Body of pancreas (tissue), 4 donors: Measurements from ENCODE around the gene GPR142. TPM values are rescaled to one million over a fixed set of nuclear protein-coding genes. Genes with fewer than 3 reads are reported as not detected.

Experiments
- ATAC-seq: fragments of 150-250 bp; one replicate; pipeline ENCODE4 v1.9.1; 2016
- DNase-seq, 4 donors: peaks; one replicate each; pipeline ENCODE4 v3.0.0-alpha.2; 2019
- H3K27ac ChIP-seq, 4 donors: fragments of 200-600 bp; sonication (generic); 1 replicate in 3 of 4; 2 replicates in 1 of 4; pipeline versions ENCODE4 v1.5.1 to v1.6.1; 2016 to 2019; ENCODE audit warnings: mild to moderate bottlenecking in 1 of 4, mixed read lengths in 1 of 4, moderate library complexity in 1 of 4
- H3K27me3 ChIP-seq, 2 donors: fragments of 200-600 bp; sonication (generic); one replicate each; pipeline ENCODE4 v1.6.0; 2016; ENCODE audit warnings: mild to moderate bottlenecking in 1 of 2
- H3K36me3 ChIP-seq, 2 donors: fragments of 200-600 bp; sonication (generic); replicated peaks in 1 of 2; 2 replicates each; pipeline ENCODE4 v1.5.1; 2016; ENCODE audit warnings: low read depth in 2 of 2; ENCODE audit not compliant: insufficient read depth in 1 of 2
- H3K4me1 ChIP-seq: fragments of 200-600 bp; sonication (generic); one replicate; pipeline ENCODE4 v1.6.0; 2016
- H3K4me3 ChIP-seq, 2 donors: fragments of 200-600 bp; sonication (generic); 1 replicate in 1 of 2; 2 replicates in 1 of 2; pipeline ENCODE4 v1.5.1; 2016 to 2019
- H3K9me3 ChIP-seq, 3 donors: fragments of 200-600 bp; sonication (generic); 1 replicate in 2 of 3; 2 replicates in 1 of 3; pipeline ENCODE4 v1.5.1; 2016
- POLR2A ChIP-seq, 3 donors: fragments of 450-650 bp; IDR thresholded peaks; one replicate each; pipeline ENCODE4 v1.6.1; 2016; ENCODE audit warnings: antibody characterized with exemption in 3 of 3, mild to moderate bottlenecking in 2 of 3
- WGBS, 2 donors: methylation state at CpG; one replicate each; pipeline ENCODE4 v1.1.5; 2017; 5-methylcytosine and 5-hydroxymethylcytosine counted together
- intact Hi-C: fragments of 100-400 bp; cut with DNase I; formaldehyde crosslinking; loops from one replicate; pipeline ENCODE4 v1.15.1; 2023
- total RNA-seq, 2 donors: library from RNA; depleted of rRNA; stranded (reverse); fragments of >200 nt; gene quantifications; one replicate each; pipeline ENCODE4 v1.1.0, GENCODE V29; 2016
- TF ChIP-seq, protein P1 (sequence below), 7 experiments: fragments of 450-650 bp in 4 of 7; fragments of 200-600 bp in 3 of 7; sonication (generic) in 3 of 7; IDR thresholded peaks; one replicate each; pipeline ENCODE4 v1.5.1; 2016 to 2019; ENCODE audit warnings: antibody characterized with exemption in 7 of 7

GPR142 gene
- total RNA-seq, 2 donors from 2014 or later = 0.52 to 0.66 TPM

DNA sequence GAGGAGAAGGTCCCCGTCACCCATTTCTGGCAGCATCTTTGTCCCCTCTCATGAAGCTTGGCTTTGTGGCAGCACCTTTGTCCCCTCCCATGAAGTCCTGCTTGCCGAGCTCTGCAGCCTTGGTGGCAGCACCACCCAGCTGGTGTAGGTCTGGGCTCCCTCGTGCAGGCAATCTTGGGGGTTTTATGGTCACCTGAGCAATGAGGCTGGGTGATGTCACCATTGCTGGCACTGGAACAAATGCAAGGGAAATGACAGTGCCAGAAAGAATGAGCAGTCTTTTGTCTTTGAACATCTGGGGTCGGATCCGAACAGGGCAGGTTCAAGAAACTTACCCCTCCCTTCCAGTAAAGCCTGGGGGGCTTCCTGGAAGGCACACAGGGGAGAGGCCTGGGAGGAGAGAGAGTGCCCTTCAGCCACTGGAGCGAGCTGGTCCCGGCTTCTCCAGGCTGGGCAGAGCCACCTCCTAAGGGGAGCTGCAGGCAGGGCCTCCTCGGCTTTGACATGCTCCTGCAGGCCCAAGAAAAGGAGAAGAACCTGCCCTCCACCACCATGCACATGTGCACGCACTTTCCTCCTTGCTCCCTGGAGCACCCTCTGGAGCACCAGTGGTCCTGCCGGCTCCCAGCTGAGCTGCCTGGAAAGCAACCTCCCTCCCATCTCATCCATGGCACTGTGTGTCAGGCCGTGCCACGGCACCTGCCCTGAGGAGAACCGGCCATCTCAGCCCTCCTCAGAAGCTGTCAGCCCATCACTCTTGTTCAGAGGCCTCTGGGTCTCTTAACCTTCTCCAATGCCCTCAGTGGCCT, 21.7 kb upstream of the GPR142 start:
- Histone ChIP-seq H3K27ac (no peak overlapping the region), H3K27me3 (no peaks in the 10 kb centered on the region), H3K4me3 (no peak overlapping the region), H3K36me3 (no peaks in the 10 kb centered on the region), H3K4me1 (no peaks in the 10 kb centered on the region), H3K9me3 (no peaks in the 10 kb centered on the region)
- TF ChIP-seq POLR2A (IDR thresholded peaks at IDR 0.05) = no peak
- TF ChIP-seq, protein P1, sequence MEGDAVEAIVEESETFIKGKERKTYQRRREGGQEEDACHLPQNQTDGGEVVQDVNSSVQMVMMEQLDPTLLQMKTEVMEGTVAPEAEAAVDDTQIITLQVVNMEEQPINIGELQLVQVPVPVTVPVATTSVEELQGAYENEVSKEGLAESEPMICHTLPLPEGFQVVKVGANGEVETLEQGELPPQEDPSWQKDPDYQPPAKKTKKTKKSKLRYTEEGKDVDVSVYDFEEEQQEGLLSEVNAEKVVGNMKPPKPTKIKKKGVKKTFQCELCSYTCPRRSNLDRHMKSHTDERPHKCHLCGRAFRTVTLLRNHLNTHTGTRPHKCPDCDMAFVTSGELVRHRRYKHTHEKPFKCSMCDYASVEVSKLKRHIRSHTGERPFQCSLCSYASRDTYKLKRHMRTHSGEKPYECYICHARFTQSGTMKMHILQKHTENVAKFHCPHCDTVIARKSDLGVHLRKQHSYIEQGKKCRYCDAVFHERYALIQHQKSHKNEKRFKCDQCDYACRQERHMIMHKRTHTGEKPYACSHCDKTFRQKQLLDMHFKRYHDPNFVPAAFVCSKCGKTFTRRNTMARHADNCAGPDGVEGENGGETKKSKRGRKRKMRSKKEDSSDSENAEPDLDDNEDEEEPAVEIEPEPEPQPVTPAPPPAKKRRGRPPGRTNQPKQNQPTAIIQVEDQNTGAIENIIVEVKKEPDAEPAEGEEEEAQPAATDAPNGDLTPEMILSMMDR (IDR thresholded peaks at IDR 0.05) = no peak
- DNase-seq (no peak), ATAC-seq (no peak)
- WGBS, 2 donors = 54 to 57% methylated on average over 7 to 13 of the region's 13 CpGs
- intact Hi-C loops = no loop called here

DNA sequence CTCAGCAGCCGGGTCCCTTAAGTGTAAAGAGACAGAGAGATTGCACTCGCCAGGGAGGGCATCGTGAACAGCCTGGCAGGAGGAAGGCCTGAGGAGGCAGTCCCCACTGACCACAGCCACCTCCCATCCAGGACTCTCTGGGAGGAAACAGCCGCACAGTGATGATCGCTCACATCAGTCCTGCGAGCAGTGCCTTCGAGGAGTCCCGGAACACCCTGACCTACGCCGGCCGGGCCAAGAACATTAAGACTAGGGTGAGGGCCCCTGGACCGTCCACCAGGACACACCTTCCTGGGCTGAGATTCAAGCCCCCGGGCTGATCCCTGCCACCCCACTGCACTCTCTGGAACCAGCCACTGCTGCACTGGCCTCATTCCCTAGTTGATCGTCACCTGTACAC, 19.7 kb upstream of the GPR142 start:
- H3K4me3 ChIP-seq = no peak overlapping the region
- TF ChIP-seq, protein P1 (IDR thresholded peaks at IDR 0.05) = no peak
- TF ChIP-seq POLR2A (IDR thresholded peaks at IDR 0.05) = no peak
- no peaks in the 10 kb centered on the region for H3K9me3 ChIP-seq
- ATAC-seq (no peak), DNase-seq (no peak)
- H3K27ac ChIP-seq = no peak overlapping the region
- intact Hi-C loops = no loop called here
- H3K36me3 ChIP-seq = no peaks in the 10 kb centered on the region
- no peaks in the 10 kb centered on the region for H3K4me1 ChIP-seq
- WGBS, 2 donors = 73 to 78% methylated on average over 4 to 14 of the region's 14 CpGs
- no peaks in the 10 kb centered on the region for H3K27me3 ChIP-seq

DNA sequence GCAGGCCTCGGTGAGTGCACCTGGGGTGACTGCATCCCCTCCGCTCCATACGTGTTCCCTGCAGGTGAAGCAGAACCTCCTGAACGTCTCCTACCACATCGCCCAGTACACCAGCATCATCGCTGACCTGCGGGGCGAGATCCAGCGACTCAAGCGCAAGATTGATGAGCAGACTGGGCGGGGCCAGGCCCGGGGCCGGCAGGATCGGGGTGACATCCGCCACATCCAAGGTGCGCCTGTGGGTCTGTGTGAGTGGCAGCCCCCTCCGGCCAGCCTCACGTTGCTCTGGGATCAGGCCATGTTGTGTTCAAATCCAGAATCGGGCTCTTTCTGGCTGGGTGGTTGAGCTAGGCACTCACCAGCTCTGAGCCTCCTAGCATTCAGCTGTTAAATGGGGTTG, 18.2 kb upstream of the GPR142 start:
- no peak overlapping the region for H3K27ac ChIP-seq
- no peak for TF ChIP-seq POLR2A (IDR thresholded peaks at IDR 0.05)
- TF ChIP-seq, protein P1 (IDR thresholded peaks at IDR 0.05) = no peak
- H3K9me3 ChIP-seq = no peaks in the 10 kb centered on the region
- no peak for DNase-seq
- H3K4me3 ChIP-seq = no peak overlapping the region
- no peaks in the 10 kb centered on the region for H3K4me1 ChIP-seq
- H3K36me3 ChIP-seq = no peaks in the 10 kb centered on the region
- ATAC-seq = no peak
- 55 to 59% methylated on average over 5 to 19 of the region's 19 CpGs for WGBS, 2 donors
- no peaks in the 10 kb centered on the region for H3K27me3 ChIP-seq
- intact Hi-C loops = no loop called here

DNA sequence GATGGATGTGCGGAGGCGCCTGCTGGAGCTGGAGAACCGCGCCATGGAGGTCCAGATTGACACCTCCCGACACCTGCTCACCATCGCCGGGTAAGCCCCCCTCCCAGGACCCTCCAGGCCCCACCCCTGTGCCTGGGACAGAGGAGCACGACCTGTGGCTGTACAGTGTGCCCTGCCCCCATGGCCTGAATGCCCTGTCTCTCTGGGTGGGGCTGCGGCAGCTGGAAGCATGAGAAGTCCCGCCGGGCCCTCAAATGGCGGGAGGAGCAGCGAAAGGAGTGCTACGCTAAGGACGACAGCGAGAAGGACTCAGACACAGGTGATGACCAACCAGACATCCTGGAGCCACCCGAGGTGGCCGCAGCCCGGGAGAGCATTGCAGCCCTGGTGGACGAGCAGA, 16.8 kb upstream of the GPR142 start:
- ATAC-seq (no peak), DNase-seq (no peak)
- Histone ChIP-seq H3K4me1 (no peaks in the 10 kb centered on the region), H3K27ac (no peak overlapping the region), H3K9me3 (no peaks in the 10 kb centered on the region), H3K36me3 (no peaks in the 10 kb centered on the region), H3K4me3 (no peak overlapping the region), H3K27me3 (no peaks in the 10 kb centered on the region)
- intact Hi-C loops = loop anchor here (10.0 kb wide), 1 partner anchor 146 kb away; the partner anchor contains the start of gene RPL38
- 69 to 70% methylated on average over 12 to 20 of the region's 20 CpGs for WGBS, 2 donors
- TF ChIP-seq, protein P1 (IDR thresholded peaks at IDR 0.05) = no peak
- no peak for TF ChIP-seq POLR2A (IDR thresholded peaks at IDR 0.05)
